ENCODE results near the gene RPL22.

Gene RPL22

GRCh38 chr1:6154525-6155319 lies 44.7 kb downstream of the RPL22 start:
- Histone ChIP-seq H3K9me3 (replicated peaks; ENCODE audit: insufficient read depth, low read length) (no peaks in the 10 kb centered on the region), H3F3A (ENCODE audit: insufficient read depth, low read length) (no peaks in the 10 kb centered on the region), H3K27ac (ENCODE audit: low read length) (no peak overlapping the region), H2AFZ (ENCODE audit: low read length) (no peak overlapping the region), H3K9me2 (replicated peaks; ENCODE audit: insufficient read depth, low read length) (no peaks in the 10 kb centered on the region), H3K27me3 (replicated peaks; ENCODE audit: insufficient read depth, low read length) (peaks cover 85% of the 10 kb centered on the region), H4K20me1 (ENCODE audit: insufficient read depth, low read length) (no peaks in the 10 kb centered on the region), H3K4me2 (ENCODE audit: low read depth, low read length) (no peak overlapping the region), H3K9ac (ENCODE audit: low read length) (no peak overlapping the region), H3K4me3 (ENCODE audit: low read length) (no peak overlapping the region), H3K79me2 (ENCODE audit: low read length) (no peaks in the 10 kb centered on the region), H3K36me3 (replicated peaks; ENCODE audit: insufficient read depth, low read length) (no peaks in the 10 kb centered on the region), H3K4me1 (ENCODE audit: low read length) (no peaks in the 10 kb centered on the region)
- no peak for DNase-seq
- TF ChIP-seq EZH2phosphoT487 (IDR thresholded peaks at IDR 0.05; ENCODE audit: low read length) = no peak
- TF ChIP-seq CTCF (IDR thresholded peaks at IDR 0.05; ENCODE audit: low read length) = no peak
- TF ChIP-seq EZH2 (optimal IDR thresholded peaks at IDR 0.05; ENCODE audit: low read depth, low read length) = no peak

GRCh38 chr1:6152882-6153281 lies 46.5 kb downstream of the RPL22 start:
- no peak overlapping the region for H3K27ac ChIP-seq (ENCODE audit: low read length)
- H3K9me3 ChIP-seq (replicated peaks; ENCODE audit: insufficient read depth, low read length) = no peaks in the 10 kb centered on the region
- TF ChIP-seq CTCF (IDR thresholded peaks at IDR 0.05; ENCODE audit: low read length) (no peak), EZH2 (optimal IDR thresholded peaks at IDR 0.05; ENCODE audit: low read depth, low read length) (no peak), EZH2phosphoT487 (IDR thresholded peaks at IDR 0.05; ENCODE audit: low read length) (no peak)
- H3K4me2 ChIP-seq (ENCODE audit: low read depth, low read length) = no peak overlapping the region
- no peak overlapping the region for H3K9ac ChIP-seq (ENCODE audit: low read length)
- H3K4me3 ChIP-seq (ENCODE audit: low read length) = no peak overlapping the region
- H3K79me2 ChIP-seq (ENCODE audit: low read length) = no peaks in the 10 kb centered on the region
- H3K36me3 ChIP-seq (replicated peaks; ENCODE audit: insufficient read depth, low read length) = no peaks in the 10 kb centered on the region
- H2AFZ ChIP-seq (ENCODE audit: low read length) = no peak overlapping the region
- no peaks in the 10 kb centered on the region for H3K4me1 ChIP-seq (ENCODE audit: low read length)
- H3K27me3 ChIP-seq (replicated peaks; ENCODE audit: insufficient read depth, low read length) = peaks cover 82% of the 10 kb centered on the region
- H3K9me2 ChIP-seq (replicated peaks; ENCODE audit: insufficient read depth, low read length) = no peaks in the 10 kb centered on the region
- H4K20me1 ChIP-seq (ENCODE audit: insufficient read depth, low read length) = no peaks in the 10 kb centered on the region
- no peak for DNase-seq
- no peaks in the 10 kb centered on the region for H3F3A ChIP-seq (ENCODE audit: insufficient read depth, low read length)

GRCh38 chr1:6152181-6152580 lies 47.2 kb downstream of the RPL22 start:
- no peak for DNase-seq
- Histone ChIP-seq H3K36me3 (replicated peaks; ENCODE audit: insufficient read depth, low read length) (no peaks in the 10 kb centered on the region), H3K27me3 (replicated peaks; ENCODE audit: insufficient read depth, low read length) (peaks cover 82% of the 10 kb centered on the region), H4K20me1 (ENCODE audit: insufficient read depth, low read length) (no peaks in the 10 kb centered on the region), H2AFZ (ENCODE audit: low read length) (no peak overlapping the region), H3K9me2 (replicated peaks; ENCODE audit: insufficient read depth, low read length) (no peaks in the 10 kb centered on the region), H3K9ac (ENCODE audit: low read length) (no peak overlapping the region), H3K4me1 (ENCODE audit: low read length) (no peaks in the 10 kb centered on the region), H3F3A (ENCODE audit: insufficient read depth, low read length) (no peaks in the 10 kb centered on the region), H3K79me2 (ENCODE audit: low read length) (no peaks in the 10 kb centered on the region), H3K9me3 (replicated peaks; ENCODE audit: insufficient read depth, low read length) (no peaks in the 10 kb centered on the region), H3K27ac (ENCODE audit: low read length) (no peak overlapping the region), H3K4me3 (ENCODE audit: low read length) (no peak overlapping the region), H3K4me2 (ENCODE audit: low read depth, low read length) (no peak overlapping the region)
- no peak for TF ChIP-seq CTCF (IDR thresholded peaks at IDR 0.05; ENCODE audit: low read length)
- TF ChIP-seq EZH2 (optimal IDR thresholded peaks at IDR 0.05; ENCODE audit: low read depth, low read length) = no peak
- no peak for TF ChIP-seq EZH2phosphoT487 (IDR thresholded peaks at IDR 0.05; ENCODE audit: low read length)

Measured in MM.1S (cell line).